GOT3 (cell line): ENCODE results near the gene LIN7C.
"Not testable (repeated sequence)": the region's sequence is repeated elsewhere in the genome, so short reads cannot be mapped to it uniquely, and the experiment has no call there.

Source experiments
- DNase-seq: peaks from one replicate; lab custom pipeline; 2025; ENCODE audit warnings: mixed read lengths; lab: John Stamatoyannopoulos, UW

LIN7C gene

DNA sequence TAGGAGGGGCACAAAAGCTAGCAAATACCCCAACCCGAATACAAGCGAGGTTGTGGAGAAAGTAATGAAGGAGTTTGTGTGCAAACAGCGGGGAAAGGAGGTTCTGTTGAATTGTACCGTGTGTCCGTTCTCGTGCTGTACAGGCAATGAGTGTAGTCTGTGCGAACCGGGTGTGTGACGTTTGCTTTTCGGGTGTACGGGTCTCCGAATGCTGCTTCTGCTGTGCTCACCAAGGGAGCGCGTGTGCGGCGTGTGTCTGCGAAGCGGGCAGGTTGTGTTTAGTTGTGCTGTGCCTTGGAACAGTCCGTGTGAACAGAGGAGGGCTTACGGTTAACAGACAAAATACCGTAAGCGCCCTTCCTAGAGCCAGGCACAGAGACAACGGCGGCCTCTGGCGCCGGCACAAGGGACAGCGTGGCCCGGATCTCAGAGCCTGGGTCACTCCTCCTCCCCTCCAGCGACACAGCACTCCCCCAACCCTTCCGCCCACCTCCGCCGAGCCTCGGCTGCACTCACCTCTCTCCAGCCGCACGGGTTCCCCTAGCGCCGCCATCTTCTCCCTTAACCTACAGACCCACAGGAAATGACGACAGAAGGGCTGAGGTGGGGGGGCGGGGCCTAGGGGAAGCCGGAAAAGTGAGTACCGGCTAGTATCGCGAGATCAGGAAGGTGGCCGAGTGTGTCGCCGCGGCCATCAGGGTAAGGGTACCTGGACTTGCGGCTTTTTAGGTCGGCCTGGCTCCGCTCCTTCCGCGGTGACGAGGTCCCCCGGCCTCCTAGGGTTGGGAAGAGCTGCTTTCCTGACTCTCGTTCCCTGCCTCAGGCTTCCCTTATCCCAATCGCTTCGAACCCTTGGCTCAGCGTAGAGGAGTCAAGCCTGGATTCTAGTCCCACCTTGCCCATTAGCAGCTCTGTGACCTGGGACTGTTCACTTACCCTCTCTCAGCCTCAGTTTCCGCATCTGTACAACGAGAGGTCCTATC, at the start of gene LIN7C:
LIN7C (minus strand) TSS at position 570 of the 983 bp plus-strand sequence; CDS start at position 553, 17 bp downstream.
- peak; percentile 79 for DNase-seq

- no peak for DNase-seq
These were observed 48.7 kb upstream of the LIN7C start for GRCh38 chr11:27555264-27555663.

DNA sequence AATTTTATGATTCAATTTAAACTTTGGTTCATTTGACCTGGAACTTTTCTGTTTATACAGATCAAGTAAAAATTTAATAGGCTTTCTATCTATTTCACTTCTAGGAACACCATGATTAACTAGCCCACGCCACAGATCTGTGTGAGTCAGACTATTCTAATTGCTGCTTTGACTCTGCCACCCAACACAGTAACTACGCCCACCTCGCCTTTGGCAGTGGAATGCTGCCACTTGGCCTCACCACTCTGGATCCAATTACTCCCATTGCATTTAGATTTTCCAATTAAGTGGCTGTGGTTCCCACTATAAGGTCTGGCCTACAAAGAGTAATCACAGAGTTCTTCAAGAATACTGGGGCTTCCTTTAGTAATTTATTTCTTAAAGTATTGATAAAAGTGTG, 46.6 kb upstream of the LIN7C start:
- no peak for DNase-seq

- DNase-seq, result no peak
These were observed 45.8 kb upstream of the LIN7C start for GRCh38 chr11:27552341-27552740.

- DNase-seq, result no peak
These were observed 44.6 kb upstream of the LIN7C start for GRCh38 chr11:27551127-27551526.

DNA sequence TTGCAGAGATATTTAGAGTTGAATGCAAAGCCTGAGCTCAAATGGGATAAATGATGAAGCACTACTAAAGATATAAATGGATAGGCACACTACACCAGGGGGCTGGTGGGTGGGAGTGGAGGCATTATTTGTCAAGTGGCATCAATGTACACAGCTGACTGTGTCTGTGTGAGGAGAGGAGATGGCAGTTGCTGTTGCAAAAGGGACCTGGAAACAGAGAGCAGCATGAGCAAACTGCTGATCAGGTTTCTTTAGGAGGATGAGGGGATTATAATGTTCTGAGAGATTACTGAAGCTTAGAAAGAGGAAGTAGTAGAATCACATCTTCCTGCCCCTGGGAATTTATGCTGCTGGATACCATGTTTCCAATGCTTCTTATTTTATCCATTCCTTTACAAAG, 39.4 kb upstream of the LIN7C start:
- no peak for DNase-seq

DNA sequence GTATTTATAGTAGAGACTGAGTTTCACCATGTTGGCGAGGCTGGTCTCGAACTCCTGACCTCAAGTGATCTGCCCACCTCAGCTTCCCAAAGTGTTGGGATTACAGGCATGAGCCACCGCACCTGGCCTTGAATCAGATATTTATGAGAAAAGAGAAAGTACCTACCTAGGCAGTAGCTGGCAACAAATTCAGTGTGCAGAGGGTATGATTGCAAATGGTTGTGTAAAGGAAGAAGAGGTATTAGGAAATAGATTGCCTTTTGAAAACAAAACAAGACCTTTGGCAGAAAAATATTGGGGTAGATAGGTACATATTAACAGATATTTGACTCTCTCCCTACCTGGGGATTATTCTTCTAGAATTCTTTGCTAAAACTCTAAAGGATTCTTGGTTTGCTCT, 38.5 kb upstream of the LIN7C start:
- no peak for DNase-seq

DNA sequence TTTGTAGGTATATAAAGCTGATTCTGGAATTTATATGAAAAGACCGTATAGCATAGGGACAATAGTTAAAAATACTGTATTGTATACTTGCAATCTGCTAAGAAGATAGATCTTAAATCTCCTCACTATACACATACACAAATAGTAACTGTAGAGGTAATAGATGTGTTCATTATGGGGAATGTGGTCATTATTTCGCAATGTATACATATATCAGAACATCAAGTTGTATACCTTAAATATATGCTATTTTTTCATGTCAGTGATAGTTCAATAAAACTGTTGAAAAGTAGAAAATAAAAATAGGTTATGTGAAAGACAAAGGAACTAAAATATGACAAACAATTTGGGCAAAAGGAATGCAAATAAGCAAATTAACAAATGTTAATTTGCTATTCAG, 35.2 kb upstream of the LIN7C start:
- no peak for DNase-seq

DNA sequence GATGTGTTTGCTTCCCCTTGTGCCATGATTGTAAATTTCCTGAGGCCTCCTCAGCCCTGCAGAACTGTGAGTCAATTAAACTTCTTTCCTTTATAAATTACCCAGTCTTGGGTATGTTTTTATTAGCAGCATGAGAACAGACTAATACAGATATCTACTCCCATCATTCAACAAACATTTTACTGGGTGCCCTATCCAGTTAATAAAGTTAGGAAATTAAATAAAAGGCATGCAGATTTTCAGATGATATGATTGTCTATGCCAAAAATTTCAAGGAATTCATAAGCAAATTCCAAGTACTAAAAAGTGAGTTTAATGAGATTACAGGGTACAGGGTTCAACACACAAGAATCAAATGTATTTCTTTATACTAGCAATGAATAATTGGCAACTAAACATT, 33.5 kb upstream of the LIN7C start:
- DNase-seq, result no peak

DNA sequence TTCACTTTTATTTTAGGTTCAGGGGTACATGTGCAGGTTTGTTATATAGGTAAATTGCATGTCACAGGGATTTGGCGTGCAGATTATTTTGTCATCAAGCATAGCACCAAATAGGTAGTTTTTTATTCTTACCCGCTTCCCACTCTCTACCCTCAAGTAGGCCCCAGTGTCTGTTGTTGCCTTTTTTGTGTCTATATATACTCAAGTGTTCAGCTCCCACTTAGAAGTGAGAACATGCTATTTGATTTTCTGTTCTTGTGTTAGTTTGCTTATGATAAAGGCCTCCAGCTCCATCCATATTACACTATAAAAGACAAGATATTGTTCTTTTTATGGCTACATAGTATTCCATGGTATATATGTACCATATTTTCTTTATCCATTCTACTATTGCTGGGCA, 28.5 kb upstream of the LIN7C start:
- no peak for DNase-seq

DNA sequence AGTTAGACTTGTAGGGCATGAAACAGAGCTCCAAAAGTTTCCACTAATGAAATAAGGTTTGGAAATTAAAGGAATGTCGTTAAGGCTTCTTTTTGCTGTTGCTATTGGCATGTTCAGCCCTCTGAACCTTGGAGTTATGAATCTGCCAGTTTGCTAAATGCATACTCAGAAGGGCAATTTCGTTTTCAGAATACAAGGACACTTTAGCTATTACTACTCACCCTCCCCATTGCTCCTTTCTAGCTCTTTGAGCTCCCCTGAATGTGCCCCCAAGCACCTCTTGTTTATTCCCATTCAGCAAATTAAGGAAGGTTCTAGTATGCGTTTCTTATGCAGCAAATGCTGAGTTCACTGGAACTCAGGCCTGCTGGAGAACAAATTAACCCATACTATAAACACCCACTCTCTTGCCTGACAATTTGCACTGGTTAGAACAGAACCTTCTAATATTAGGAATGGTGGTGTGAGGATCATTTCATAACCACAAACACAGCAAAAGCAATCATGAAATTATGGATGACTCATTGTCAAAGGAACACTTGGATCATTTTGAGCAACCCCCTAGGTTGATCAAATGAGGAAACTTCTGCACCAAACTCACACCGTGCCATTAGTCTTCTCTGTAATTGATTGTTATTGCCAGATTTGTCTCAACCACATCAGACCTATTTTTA, 26.2 kb upstream of the LIN7C start:
- DNase-seq, result no peak

- DNase-seq, result no peak
These were observed 22.1 kb upstream of the LIN7C start for GRCh38 chr11:27528712-27529111.

DNA sequence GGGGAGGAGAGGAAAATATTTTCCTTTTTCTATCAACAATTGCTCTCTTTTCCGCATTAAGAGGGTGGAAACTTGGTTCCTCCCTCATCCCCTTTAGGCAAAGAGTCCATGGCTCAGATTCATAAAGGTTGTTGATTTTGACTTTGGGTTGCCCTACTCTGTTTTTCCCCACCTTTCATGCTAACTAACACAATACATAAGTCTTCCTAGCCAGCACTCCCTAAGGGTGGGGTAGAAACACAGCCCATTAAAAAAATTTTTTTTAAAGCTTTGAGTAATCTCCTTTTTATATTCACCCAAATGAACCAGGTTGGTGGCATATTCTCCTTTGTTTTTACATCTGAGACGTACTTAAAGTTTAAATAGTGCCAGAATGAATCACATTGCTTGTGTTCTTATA, 20.0 kb upstream of the LIN7C start:
- DNase-seq, result no peak

DNA sequence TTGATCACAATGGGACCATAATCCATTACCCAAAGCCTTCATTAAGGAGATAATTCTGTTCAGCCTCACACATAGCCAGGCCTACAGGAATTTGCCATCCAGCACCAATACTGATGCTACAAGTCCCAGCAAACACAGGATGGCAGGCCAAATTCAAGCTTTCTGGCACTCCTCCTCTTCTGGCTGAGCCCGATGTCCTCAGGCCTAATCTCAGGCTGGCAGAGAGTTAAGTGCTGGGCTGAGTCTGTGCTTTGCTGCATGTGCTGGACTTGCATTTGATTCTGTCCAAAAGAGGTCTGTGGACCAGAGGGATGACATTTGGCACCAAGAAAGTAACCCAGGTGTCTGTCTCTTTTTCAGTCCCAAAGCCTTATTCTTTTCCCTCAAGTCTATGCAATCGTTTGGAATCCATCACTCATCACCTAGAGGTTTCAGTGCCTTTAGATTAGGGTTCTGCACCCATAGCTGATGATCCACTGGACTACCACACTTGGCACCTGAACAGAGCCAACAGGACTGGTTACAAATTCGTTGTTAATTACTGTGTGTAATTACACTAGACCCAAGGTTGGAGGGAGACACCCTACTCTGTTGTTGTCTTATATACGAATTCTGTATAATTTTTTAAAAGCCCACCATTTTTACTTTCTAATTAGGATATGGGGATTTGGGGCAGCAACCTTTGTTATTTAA, 19.4 kb upstream of the LIN7C start:
- DNase-seq, result no peak

GRCh38 chr11:27524155-27524554, 17.6 kb upstream of the LIN7C start:
- DNase-seq, result no peak

DNA sequence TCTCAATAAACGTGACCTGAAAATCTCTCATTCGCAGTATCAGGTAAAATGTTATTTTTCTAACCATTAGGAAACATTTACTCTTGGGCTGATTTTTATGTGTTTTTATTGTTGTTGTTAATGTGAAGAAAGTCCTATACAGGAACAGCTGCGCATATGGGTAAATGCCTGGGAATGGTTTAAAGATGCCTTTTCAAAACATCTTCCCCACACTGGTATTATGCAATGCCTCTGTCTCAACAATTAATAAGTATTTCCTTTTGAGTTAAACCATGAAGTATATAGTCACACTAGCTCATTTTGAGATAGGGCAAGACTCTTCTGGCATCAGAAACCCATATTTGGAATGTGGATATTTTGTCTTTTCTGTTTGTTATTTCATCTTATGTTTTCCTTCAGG, 13.7 kb upstream of the LIN7C start:
- DNase-seq, result no peak

- no peak for DNase-seq
These were observed 11.9 kb upstream of the LIN7C start for GRCh38 chr11:27518518-27518917.

- not testable (repeated sequence) for DNase-seq
These were observed 10.9 kb upstream of the LIN7C start for GRCh38 chr11:27517490-27517889.

GRCh38 chr11:27514558-27514957, 8.0 kb upstream of the LIN7C start:
- no peak for DNase-seq

GRCh38 chr11:27514076-27514475, 7.5 kb upstream of the LIN7C start:
- DNase-seq, result no peak

DNA sequence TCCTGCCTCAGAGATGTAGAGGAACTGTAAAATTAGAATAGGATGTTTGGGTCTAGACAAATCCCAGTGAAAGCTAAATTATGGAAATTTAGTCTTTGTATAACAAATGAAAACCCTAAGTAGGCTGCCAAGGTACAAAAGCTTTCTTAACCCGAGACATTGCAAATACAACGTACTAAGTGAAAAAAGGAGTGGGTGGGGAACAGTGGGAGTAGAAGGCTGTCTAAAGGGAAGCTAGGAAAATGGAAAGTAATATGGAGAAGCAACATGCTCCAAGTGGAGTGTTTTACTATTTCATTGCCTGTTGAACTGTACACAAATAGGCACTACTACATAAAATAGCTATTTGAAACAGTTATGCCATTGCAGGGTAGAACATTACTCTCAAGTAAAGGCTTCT, 6.8 kb upstream of the LIN7C start:
- no peak for DNase-seq

- no peak for DNase-seq
These were observed 5.7 kb upstream of the LIN7C start for GRCh38 chr11:27512238-27512637.

DNA sequence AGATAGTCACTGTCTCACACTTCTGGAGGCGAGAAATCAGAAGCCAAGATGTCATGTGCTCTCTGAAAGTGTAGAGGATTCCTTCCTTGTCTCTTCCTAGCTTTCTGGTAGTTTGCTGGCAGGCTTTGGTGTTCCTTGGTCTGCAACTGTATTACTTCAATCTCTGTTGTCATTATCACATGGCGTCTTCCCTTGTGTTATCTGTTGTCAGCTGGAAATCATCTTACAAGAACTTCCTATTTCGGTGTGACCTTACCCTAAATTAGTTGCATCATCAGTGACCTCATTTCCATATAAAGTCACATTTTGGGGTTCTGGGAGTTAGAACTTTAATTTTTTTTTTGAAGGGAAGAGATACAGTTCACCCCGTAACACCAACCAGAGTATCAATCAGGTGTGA, 3.3 kb upstream of the LIN7C start:
- no peak for DNase-seq
